Naive thymus-derived CD4-positive, alpha-beta T cell (primary cell): ENCODE data around the gene CCDC71L. TPM values are rescaled to one million over a fixed set of nuclear protein-coding genes. Genes with fewer than 3 reads are reported as not detected.
"Not testable (repeated sequence)": the region's sequence is repeated elsewhere in the genome, so short reads cannot be mapped to it uniquely, and the experiment has no call there.

Experiments
- ATAC-seq: fragments of 150-1000 bp; cut with Tn5 transposase; 2 replicates; pipeline ENCODE4 v1.10.0; 2021; ENCODE audit warnings: mild to moderate bottlenecking, moderate library complexity
- CTCF ChIA-PET: fragments of 350-600 bp; sonication (Branson Sonifier 250); formaldehyde crosslinking; loops from one replicate; lab custom pipeline; 2021; ENCODE audit warnings: antibody characterized with exemption; lab: Charles Lee
- POLR2A ChIA-PET: fragments of 350-600 bp; sonication (Branson Sonifier 250); formaldehyde crosslinking; loops from one replicate; lab custom pipeline; 2021; ENCODE audit warnings: antibody characterized with exemption, inconsistent platforms; lab: Charles Lee
- DNase-seq, 9 donors: peaks; one replicate each; pipeline versions ENCODE4 v3.0.0 to v3.0.0-alpha.2; 2020 to 2022; ENCODE audit warnings: mixed read lengths in 1 of 9
- H3K27ac ChIP-seq: one replicate; pipeline ENCODE4 v1.7.0; 2013; ENCODE audit warnings: mild to moderate bottlenecking, low read depth, low read length, moderate library complexity
- H3K27me3 ChIP-seq, 2 donors: one replicate each; pipeline ENCODE4 v1.7.0; 2013; ENCODE audit warnings: low read length in 2 of 2, mild to moderate bottlenecking in 2 of 2, moderate library complexity in 2 of 2; ENCODE audit not compliant: control insufficient read depth in 2 of 2, insufficient read depth in 2 of 2
- H3K36me3 ChIP-seq, 3 experiments: 1 replicate in 2 of 3; 2 replicates in 1 of 3; pipeline ENCODE4 v1.7.0; 2013; ENCODE audit warnings: low read length in 3 of 3, mild to moderate bottlenecking in 3 of 3, moderate library complexity in 1 of 3; ENCODE audit not compliant: insufficient read depth in 3 of 3, control insufficient read depth in 2 of 3
- H3K4me1 ChIP-seq, 2 donors: one replicate each; pipeline ENCODE4 v1.7.0; 2013; ENCODE audit warnings: low read length in 2 of 2, mild to moderate bottlenecking in 2 of 2, moderate library complexity in 1 of 2; ENCODE audit not compliant: control insufficient read depth in 2 of 2, insufficient read depth in 2 of 2
- H3K4me3 ChIP-seq: 2 replicates; pipeline ENCODE4 v1.7.0; 2013; ENCODE audit warnings: mild to moderate bottlenecking, low read length
- H3K9me3 ChIP-seq, 3 experiments: 1 replicate in 2 of 3; 2 replicates in 1 of 3; pipeline ENCODE4 v1.7.0; 2013; ENCODE audit warnings: low read length in 3 of 3; ENCODE audit not compliant: control insufficient read depth in 2 of 3
- H3K27ac Mint-ChIP-seq, 9 donors: one replicate each; pipeline ENCODE4 v1.8.0; 2020 to 2022; ENCODE audit warnings: mixed read lengths in 9 of 9, mild to moderate bottlenecking in 8 of 9, moderate library complexity in 5 of 9, inconsistent platforms in 2 of 9
- H3K27me3 Mint-ChIP-seq, 5 donors: one replicate each; pipeline ENCODE4 v1.8.0; 2021 to 2022; ENCODE audit warnings: mixed read lengths in 5 of 5, mild to moderate bottlenecking in 1 of 5
- H3K36me3 Mint-ChIP-seq, 5 donors: one replicate each; pipeline ENCODE4 v1.8.0; 2020 to 2022; ENCODE audit warnings: mixed read lengths in 5 of 5, mild to moderate bottlenecking in 3 of 5, inconsistent platforms in 1 of 5
- H3K4me1 Mint-ChIP-seq, 7 donors: one replicate each; pipeline ENCODE4 v1.8.0; 2020 to 2022; ENCODE audit warnings: mixed read lengths in 7 of 7, mild to moderate bottlenecking in 3 of 7, inconsistent platforms in 1 of 7
- H3K4me3 Mint-ChIP-seq, 10 donors: one replicate each; pipeline ENCODE4 v1.8.0; 2020 to 2022; ENCODE audit warnings: mild to moderate bottlenecking in 10 of 10, mixed read lengths in 10 of 10, moderate library complexity in 6 of 10, inconsistent platforms in 2 of 10
- H3K9me3 Mint-ChIP-seq, 11 donors: one replicate each; pipeline ENCODE4 v1.8.0; 2020 to 2022; ENCODE audit warnings: mixed read lengths in 11 of 11, mild to moderate bottlenecking in 4 of 11, inconsistent platforms in 1 of 11, moderate library complexity in 1 of 11
- intact Hi-C, 2 donors: fragments of 100-400 bp; cut with micrococcal nuclease; formaldehyde crosslinking; loops; one replicate each; pipeline ENCODE4 v1.15.1; 2023
- polyA plus RNA-seq, 2 donors: library from polyadenylated mRNA; unstranded; fragments of 300-500 nt; fragmentation: Illumina TruSeq; gene quantifications; one replicate each; pipeline ENCODE4 v1.2.3, GENCODE V29; 2021
- total RNA-seq, 6 experiments: library from RNA in 5 of 6; stranded (reverse) in 5 of 6; gene quantifications; 1 replicate in 5 of 6; 2 replicates in 1 of 6; pipeline ENCODE4 v1.2.3 and lab custom pipeline; 2021 to 2026

CCDC71L gene
- total and polyA plus RNA-seq, 7 experiments from 2014 or later: 2.5 to 14.6 (median 12.0) TPM

DNA sequence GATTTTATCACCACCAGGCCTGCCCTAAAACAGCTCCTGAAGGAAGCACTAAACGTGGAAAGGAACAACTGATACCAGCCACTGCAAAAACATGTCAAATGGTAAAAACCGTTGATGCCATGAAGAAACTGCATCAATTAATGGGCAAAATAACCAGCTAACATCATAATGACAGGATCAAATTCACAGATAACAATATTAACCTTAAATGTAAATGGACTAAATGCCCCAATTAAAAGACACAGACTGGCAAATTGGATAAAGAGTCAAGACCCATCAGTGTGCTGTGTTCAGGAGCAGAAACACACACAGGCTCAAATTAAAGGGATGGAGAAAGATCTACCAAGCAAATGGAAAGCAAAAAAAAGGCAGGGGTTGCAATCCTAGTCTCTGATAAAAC, 12.7 kb upstream of the CCDC71L start:
- H3K36me3 ChIP-seq, ATAC-seq, H3K4me1 Mint-ChIP-seq, H3K27me3 ChIP-seq, H3K36me3 Mint-ChIP-seq, CTCF ChIA-PET, H3K4me3 Mint-ChIP-seq, H3K27me3 Mint-ChIP-seq, H3K4me1 ChIP-seq, DNase-seq, H3K27ac Mint-ChIP-seq, POLR2A ChIA-PET, H3K4me3 ChIP-seq, H3K27ac ChIP-seq, H3K9me3 ChIP-seq: not testable (repeated sequence)
- H3K9me3 Mint-ChIP-seq: peaks cover 0 to 11% (median 0%) of the 10 kb centered on the region in 11 donors
- intact Hi-C loops: loop anchor here in 1 of 2 donors (5.0 kb wide), 1 partner anchor 1326 kb away; no protein-coding TSS in a partner anchor

DNA sequence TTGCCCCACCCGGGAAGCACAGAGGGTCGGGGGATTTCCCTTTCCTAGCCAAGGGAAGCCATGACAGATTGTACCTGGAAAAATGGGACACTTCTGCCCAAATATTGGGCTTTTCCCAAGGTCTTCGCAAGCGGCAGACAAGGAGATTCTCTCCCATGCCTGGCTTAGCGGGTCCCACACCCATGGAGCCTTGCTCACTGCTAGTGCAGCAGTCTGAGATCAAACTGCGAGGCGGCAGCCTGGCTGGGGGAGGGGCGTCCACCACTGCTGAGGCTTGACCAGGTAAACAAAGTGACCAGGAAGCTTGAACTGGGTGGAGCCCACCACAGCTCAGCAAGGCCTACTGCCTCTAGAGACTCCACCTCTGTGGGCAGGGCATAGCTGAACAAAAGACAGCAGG, 11.0 kb upstream of the CCDC71L start:
- H3K27me3 ChIP-seq, DNase-seq, ATAC-seq, H3K4me1 ChIP-seq, H3K9me3 ChIP-seq, POLR2A ChIA-PET, H3K27me3 Mint-ChIP-seq, H3K4me1 Mint-ChIP-seq, H3K27ac ChIP-seq, H3K36me3 ChIP-seq, H3K4me3 Mint-ChIP-seq, H3K36me3 Mint-ChIP-seq, H3K27ac Mint-ChIP-seq, H3K4me3 ChIP-seq: not testable (repeated sequence)
- intact Hi-C loops: loop anchor here in 1 of 2 donors (5.0 kb wide), 1 partner anchor 1325 kb away; no protein-coding TSS in a partner anchor
- CTCF ChIA-PET: interaction anchor here (1.6 kb wide), 1 partner anchor 11 kb away, joined by 5 read pairs; the partner anchor contains the start of gene CCDC71L
- peaks cover 0 to 11% (median 0%) of the 10 kb centered on the region in 11 donors for H3K9me3 Mint-ChIP-seq

DNA sequence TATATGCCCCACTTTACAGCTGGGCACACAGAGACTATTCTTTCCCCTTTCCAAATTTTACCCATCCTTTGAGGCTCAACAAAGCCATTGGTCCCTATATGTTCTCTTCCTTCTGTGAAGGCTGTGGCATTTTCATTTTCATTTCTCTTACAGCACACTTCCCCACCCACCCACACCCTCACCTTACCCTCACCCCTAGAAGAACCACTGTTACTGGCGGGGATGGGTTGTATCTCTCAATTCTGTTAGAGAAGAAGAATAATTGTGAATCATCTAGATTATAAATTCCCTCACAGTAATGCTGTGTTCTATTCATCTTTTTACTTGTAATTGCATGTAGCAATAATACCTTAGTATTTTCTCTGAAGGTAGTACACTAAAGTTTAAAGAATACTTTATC, 10.2 kb upstream of the CCDC71L start:
- CTCF ChIA-PET: interaction anchor here (1.6 kb wide), 1 partner anchor 11 kb away, joined by 5 read pairs; the partner anchor contains the start of gene CCDC71L

DNA sequence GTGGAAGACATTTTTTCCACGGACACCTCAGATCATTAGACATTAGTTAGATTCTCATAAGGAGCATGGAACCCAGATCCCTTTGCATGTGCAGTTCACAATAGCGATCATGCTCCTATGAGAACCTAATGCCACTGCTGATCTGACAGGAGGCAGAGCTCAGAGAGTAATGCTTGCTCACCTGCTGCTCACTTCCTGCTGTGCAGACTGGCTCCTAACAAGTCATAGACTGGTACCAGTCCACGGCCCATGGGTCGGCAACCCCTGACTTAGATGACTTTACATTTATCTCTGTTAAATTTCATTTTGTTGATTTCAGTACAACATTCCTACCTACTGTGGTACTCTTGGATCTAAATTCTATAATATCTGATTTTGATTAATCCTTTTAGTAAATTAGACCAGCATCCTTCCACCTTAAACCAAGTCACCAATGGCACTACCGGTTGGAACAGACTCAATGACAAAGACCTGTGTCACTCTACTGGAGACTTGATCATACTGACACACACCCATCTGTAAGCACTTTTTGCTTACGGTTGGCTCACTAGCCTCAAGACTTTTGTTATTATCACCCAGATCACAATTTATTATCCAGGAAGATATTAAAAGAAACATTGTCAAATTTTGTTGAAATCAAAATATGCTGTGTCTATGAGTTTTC, 8.0 kb upstream of the CCDC71L start:
- Histone ChIP-seq H3K27me3 (no peaks in the 10 kb centered on the region), H3K36me3 (no peaks in the 10 kb centered on the region), H3K27ac (no peak overlapping the region), H3K4me3 (no peak overlapping the region), H3K9me3 (no peaks in the 10 kb centered on the region), H3K4me1 (no peaks in the 10 kb centered on the region)
- intact Hi-C loops: loop anchor here in 1 of 2 donors (10.0 kb wide), 1 partner anchor 1226 kb away; the partner anchor contains the start of gene DLD
- no peak for ATAC-seq
- ChIA-PET CTCF (no interaction called here), POLR2A (no interaction called here)
- DNase-seq: no peak
- H3K27ac Mint-ChIP-seq: no peak overlapping the region
- H3K36me3 Mint-ChIP-seq: peaks cover 0 to 3% (median 0%) of the 10 kb centered on the region in 5 donors
- H3K9me3 Mint-ChIP-seq: peaks cover 0 to 7% (median 0%) of the 10 kb centered on the region in 11 donors
- no peaks in the 10 kb centered on the region for H3K27me3 Mint-ChIP-seq
- peaks cover 0 to 2% (median 0%) of the 10 kb centered on the region in 7 donors for H3K4me1 Mint-ChIP-seq
- no peak overlapping the region for H3K4me3 Mint-ChIP-seq

More for the DNA sequence above, 10.2 kb upstream of the CCDC71L start:
- peaks cover 0 to 2% (median 0%) of the 10 kb centered on the region in 7 donors for H3K4me1 Mint-ChIP-seq
- Histone ChIP-seq H3K4me3 (no peak overlapping the region), H3K9me3 (no peaks in the 10 kb centered on the region), H3K27ac (no peak overlapping the region), H3K4me1 (no peaks in the 10 kb centered on the region), H3K27me3 (no peaks in the 10 kb centered on the region), H3K36me3 (no peaks in the 10 kb centered on the region)
- intact Hi-C loops: loop anchor here in 1 of 2 donors (5.0 kb wide), 1 partner anchor 1324 kb away; no protein-coding TSS in a partner anchor
- peaks cover 0 to 5% (median 0%) of the 10 kb centered on the region in 5 donors for H3K27me3 Mint-ChIP-seq
- H3K4me3 Mint-ChIP-seq: no peak overlapping the region
- H3K36me3 Mint-ChIP-seq: peaks cover 0 to 3% (median 0%) of the 10 kb centered on the region in 5 donors
- H3K27ac Mint-ChIP-seq: no peak overlapping the region
- ATAC-seq: no peak
- no peak for DNase-seq
- peaks cover 0 to 10% (median 0%) of the 10 kb centered on the region in 11 donors for H3K9me3 Mint-ChIP-seq
- POLR2A ChIA-PET: interaction anchor here (1.0 kb wide), 1 partner anchor 8 kb away, joined by 3 read pairs; no protein-coding TSS in a partner anchor

DNA sequence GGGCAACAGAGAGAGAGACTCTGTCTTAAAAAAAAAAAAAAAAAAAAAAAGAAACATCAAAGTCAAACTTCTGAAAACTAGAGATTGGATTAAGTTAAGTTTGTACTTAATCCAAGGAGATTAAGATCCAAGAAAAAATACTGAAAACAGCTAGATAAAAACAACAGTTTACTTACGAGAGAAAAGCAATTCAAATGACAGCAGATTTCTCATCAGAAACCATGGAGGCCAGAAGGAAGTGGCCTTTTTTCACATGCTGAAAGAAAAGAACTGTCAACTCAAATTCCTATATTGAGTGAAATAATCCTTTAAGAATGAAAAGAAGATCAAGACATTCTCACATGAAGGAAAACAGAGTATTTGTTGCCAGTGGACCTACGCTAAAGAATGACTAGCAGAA, 5.4 kb upstream of the CCDC71L start:
- intact Hi-C loops: loop anchor here in 1 of 2 donors (10.0 kb wide), 1 partner anchor 1228 kb away; the partner anchor contains the start of gene DLD
- Histone ChIP-seq H3K4me3 (no peak overlapping the region), H3K9me3 (no peaks in the 10 kb centered on the region), H3K27ac (no peak overlapping the region), H3K4me1 (peaks cover 0 to 2% of the 10 kb centered on the region in 2 donors), H3K36me3 (no peaks in the 10 kb centered on the region), H3K27me3 (no peaks in the 10 kb centered on the region)
- peaks cover 0 to 3% (median 0%) of the 10 kb centered on the region in 11 donors for H3K9me3 Mint-ChIP-seq
- H3K27ac Mint-ChIP-seq: no peak overlapping the region
- POLR2A ChIA-PET: no interaction called here
- H3K27me3 Mint-ChIP-seq: no peaks in the 10 kb centered on the region
- no peak for DNase-seq
- CTCF ChIA-PET: no interaction called here
- peaks cover 0 to 2% (median 0%) of the 10 kb centered on the region in 5 donors for H3K36me3 Mint-ChIP-seq
- no peak overlapping the region for H3K4me3 Mint-ChIP-seq
- peaks cover 0 to 10% (median 3%) of the 10 kb centered on the region in 7 donors for H3K4me1 Mint-ChIP-seq
- no peak for ATAC-seq

DNA sequence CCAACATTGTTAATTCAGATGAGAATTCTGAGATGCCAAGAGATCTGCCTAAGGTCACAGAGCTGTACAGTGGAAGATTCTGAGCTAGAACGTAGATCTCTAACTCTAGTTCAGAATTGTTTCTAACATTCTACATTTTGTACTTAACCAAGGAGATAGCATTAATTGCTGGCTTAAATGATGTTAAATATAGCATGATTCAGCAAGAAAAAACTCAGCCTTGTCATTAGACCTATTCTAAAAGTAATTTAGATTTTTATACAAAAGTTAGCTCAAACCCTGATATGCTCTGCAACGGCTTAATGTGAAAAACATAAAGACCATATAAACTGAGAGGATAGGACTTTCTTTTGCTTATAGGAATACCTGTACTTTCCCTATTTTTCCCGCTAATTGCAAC, 3.4 kb upstream of the CCDC71L start:
- POLR2A ChIA-PET: no interaction called here
- CTCF ChIA-PET: interaction anchor here (0.5 to 1.1 kb wide), 2 partner anchors 72 to 77 kb away, joined by 3 to 5 read pairs; no protein-coding TSS in a partner anchor
- ATAC-seq: no peak

More for the DNA sequence above, 3.4 kb upstream of the CCDC71L start:
- peak overlapping the region in 4 of 9 donors; percentile 49 to 95 (median 57) for H3K27ac Mint-ChIP-seq
- no peak overlapping the region for H3K27ac ChIP-seq
- H3K36me3 ChIP-seq: no peaks in the 10 kb centered on the region
- H3K36me3 Mint-ChIP-seq: peaks cover 0 to 4% (median 0%) of the 10 kb centered on the region in 5 donors
- DNase-seq: no peak
- H3K9me3 ChIP-seq: no peaks in the 10 kb centered on the region
- intact Hi-C loops: loop anchor here in 1 of 2 donors (5.0 to 10.0 kb wide), 5 partner anchors 118 to 1230 kb away; partner anchors contain the start of genes CBLL1, DLD and SYPL1
- H3K9me3 Mint-ChIP-seq: peaks cover 0 to 4% (median 0%) of the 10 kb centered on the region in 11 donors
- H3K4me1 Mint-ChIP-seq: peaks cover 0 to 18% (median 12%) of the 10 kb centered on the region in 7 donors
- peaks cover 5 to 9% of the 10 kb centered on the region in 2 donors for H3K4me1 ChIP-seq
- no peak overlapping the region for H3K4me3 ChIP-seq
- H3K27me3 ChIP-seq: no peaks in the 10 kb centered on the region
- peaks cover 0 to 3% (median 0%) of the 10 kb centered on the region in 5 donors for H3K27me3 Mint-ChIP-seq
- no peak overlapping the region for H3K4me3 Mint-ChIP-seq
